B cell (primary cell): ENCODE results near the gene STAG1.

Source experiments
- EZH2 ChIP-seq: IDR thresholded peaks from 2 replicates; pipeline ENCODE4 v1.6.1; 2012; ENCODE audit warnings: borderline replicate concordance, low read depth, mild to moderate bottlenecking, moderate library complexity, low read length; ENCODE audit not compliant: insufficient read depth, poor library complexity, severe bottlenecking
- TF ChIP-seq, protein P1 (sequence below): fragments of 200-600 bp; IDR thresholded peaks from one replicate; pipeline ENCODE4 v1.8.0; 2022; ENCODE audit warnings: antibody characterized with exemption, mild to moderate bottlenecking

DNA sequence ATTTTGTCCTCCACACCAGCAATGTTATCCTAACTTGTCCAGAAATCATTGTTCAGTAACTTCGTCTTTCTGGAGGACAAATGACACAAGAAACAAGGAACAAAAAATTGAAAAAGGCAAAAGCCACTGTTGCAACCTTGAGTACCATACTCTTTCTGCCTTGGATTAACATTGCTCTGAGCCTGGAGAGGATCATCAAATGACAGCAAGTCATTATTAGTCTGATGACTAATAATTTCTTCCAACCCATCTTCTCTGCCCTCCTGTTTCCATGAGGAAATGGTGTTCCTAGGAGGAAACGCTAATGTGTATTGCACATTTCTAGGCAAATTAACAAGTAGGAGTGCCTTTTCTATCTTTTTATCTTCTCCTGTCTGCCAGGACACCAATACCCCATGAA is 348.1 kb downstream of the STAG1 start:
- TF ChIP-seq, protein P1, sequence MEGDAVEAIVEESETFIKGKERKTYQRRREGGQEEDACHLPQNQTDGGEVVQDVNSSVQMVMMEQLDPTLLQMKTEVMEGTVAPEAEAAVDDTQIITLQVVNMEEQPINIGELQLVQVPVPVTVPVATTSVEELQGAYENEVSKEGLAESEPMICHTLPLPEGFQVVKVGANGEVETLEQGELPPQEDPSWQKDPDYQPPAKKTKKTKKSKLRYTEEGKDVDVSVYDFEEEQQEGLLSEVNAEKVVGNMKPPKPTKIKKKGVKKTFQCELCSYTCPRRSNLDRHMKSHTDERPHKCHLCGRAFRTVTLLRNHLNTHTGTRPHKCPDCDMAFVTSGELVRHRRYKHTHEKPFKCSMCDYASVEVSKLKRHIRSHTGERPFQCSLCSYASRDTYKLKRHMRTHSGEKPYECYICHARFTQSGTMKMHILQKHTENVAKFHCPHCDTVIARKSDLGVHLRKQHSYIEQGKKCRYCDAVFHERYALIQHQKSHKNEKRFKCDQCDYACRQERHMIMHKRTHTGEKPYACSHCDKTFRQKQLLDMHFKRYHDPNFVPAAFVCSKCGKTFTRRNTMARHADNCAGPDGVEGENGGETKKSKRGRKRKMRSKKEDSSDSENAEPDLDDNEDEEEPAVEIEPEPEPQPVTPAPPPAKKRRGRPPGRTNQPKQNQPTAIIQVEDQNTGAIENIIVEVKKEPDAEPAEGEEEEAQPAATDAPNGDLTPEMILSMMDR = no peak
- no peak for TF ChIP-seq EZH2
